CD4-positive, alpha-beta T cell treated with Interleukin-10 for 1 hour (primary cell): ENCODE data around the gene MRM3.
"Not testable (repeated sequence)": the region's sequence is repeated elsewhere in the genome, so short reads cannot be mapped to it uniquely, and the experiment has no call there.

Experiments
- DNase-seq: peaks from one replicate; pipeline ENCODE4 v3.0.0-alpha.2; 2020

MRM3 gene

GRCh38 chr17:828761-829160 lies 46.6 kb downstream of the MRM3 start:
- no peak for DNase-seq

GRCh38 chr17:829614-830013 lies 47.5 kb downstream of the MRM3 start:
- DNase-seq = not testable (repeated sequence)

- DNase-seq = no peak
Measured at GRCh38 chr17:830381-830780, 48.2 kb downstream of the MRM3 start.

GRCh38 chr17:830950-831349 lies 48.8 kb downstream of the MRM3 start:
- DNase-seq = no peak

- no peak for DNase-seq
Measured at GRCh38 chr17:834136-834535, 52.0 kb downstream of the MRM3 start.

- DNase-seq = no peak
Measured at GRCh38 chr17:835263-835662, 53.1 kb downstream of the MRM3 start.

GRCh38 chr17:835721-836120 lies 53.6 kb downstream of the MRM3 start:
- DNase-seq = not testable (repeated sequence)

GRCh38 chr17:836151-836550 lies 54.0 kb downstream of the MRM3 start:
- DNase-seq = no peak

GRCh38 chr17:838486-838885 lies 56.3 kb downstream of the MRM3 start:
- DNase-seq = no peak

GRCh38 chr17:841313-841712 lies 59.2 kb downstream of the MRM3 start:
- DNase-seq = no peak
